IMR-90 (cell line): ENCODE measurements around the gene CTAGE8. TPM values are rescaled to one million over a fixed set of nuclear protein-coding genes. Genes with fewer than 3 reads are reported as not detected.
"Not testable (repeated sequence)": the region's sequence is repeated elsewhere in the genome, so short reads cannot be mapped to it uniquely, and the experiment has no call there.

Source experiments
- ATAC-seq: fragments of 200-7000 bp; cut with Tn5 transposase; 2 replicates; pipeline ENCODE4 v1.9.1; 2020; ENCODE audit warnings: low read depth, mild to moderate bottlenecking, moderate library complexity
- BruUV-seq: library from RNA; stranded (reverse); fragments of 400-500 nt; replicated peaks from 2 replicates; lab custom pipeline; 2021; lab: Mats Ljungman, UMichigan
- CTCF ChIA-PET: fragments of 300-600 bp; formaldehyde crosslinking; extraction: SDS; loops from one replicate; lab custom pipeline; 2021; ENCODE audit warnings: antibody characterized with exemption; lab: Yijun Ruan, JAX
- POLR2A ChIA-PET: fragments of 300-600 bp; sonication (Branson Sonifier 250); formaldehyde crosslinking; loops from one replicate; lab custom pipeline; 2022; ENCODE audit warnings: antibody characterized with exemption; ENCODE audit not compliant: unreplicated experiment; lab: Charles Lee
- DNase-seq: peaks from one replicate; pipeline ENCODE4 v3.0.0; 2013
- H2AFZ ChIP-seq: replicated peaks from 2 replicates; pipeline ENCODE3; 2013; ENCODE audit warnings: low read length, mild to moderate bottlenecking; ENCODE audit not compliant: poor library complexity
- H2AK5ac ChIP-seq: 2 replicates; pipeline ENCODE4 v1.6.1; 2013; ENCODE audit warnings: low read depth, low read length, inconsistent platforms
- H2AK9ac ChIP-seq: replicated peaks from 2 replicates; pipeline ENCODE3; 2013; ENCODE audit warnings: mild to moderate bottlenecking, low read depth, low read length, moderate library complexity; ENCODE audit not compliant: poor library complexity
- H2BK120ac ChIP-seq: 2 replicates; pipeline ENCODE4 v1.6.1; 2013; ENCODE audit warnings: low read depth, low read length, inconsistent platforms
- H2BK15ac ChIP-seq: 3 replicates; pipeline ENCODE4 v1.6.1; 2013; ENCODE audit warnings: low read depth, low read length, inconsistent platforms
- H2BK20ac ChIP-seq: 2 replicates; pipeline ENCODE4 v1.6.1; 2013; ENCODE audit warnings: low read depth, mild to moderate bottlenecking, inconsistent platforms, low read length, moderate library complexity
- H2BK5ac ChIP-seq: 2 replicates; pipeline ENCODE4 v1.6.1; 2013; ENCODE audit warnings: mild to moderate bottlenecking, low read depth, low read length, inconsistent platforms; ENCODE audit not compliant: poor library complexity, severe bottlenecking
- H3K14ac ChIP-seq: replicated peaks from 2 replicates; pipeline ENCODE4 v1.6.1; 2013; ENCODE audit warnings: low read depth, low read length, inconsistent platforms
- H3K18ac ChIP-seq: 2 replicates; pipeline ENCODE4 v1.6.1; 2013; ENCODE audit warnings: low read depth, low read length, control low read depth
- H3K23ac ChIP-seq: 2 replicates; pipeline ENCODE4 v1.6.1; 2013; ENCODE audit warnings: low read depth, low read length, inconsistent platforms
- H3K27ac ChIP-seq: 2 replicates; pipeline ENCODE4 v1.5.1; 2013; ENCODE audit warnings: mild to moderate bottlenecking, control low read depth, low read length; ENCODE audit not compliant: insufficient read depth
- H3K27me3 ChIP-seq: 2 replicates; pipeline ENCODE4 v1.6.1; 2013; ENCODE audit warnings: low read length; ENCODE audit not compliant: control insufficient read depth, insufficient read depth
- H3K36me3 ChIP-seq: 2 replicates; pipeline ENCODE4 v1.6.1; 2013; ENCODE audit warnings: low read length, mixed read lengths; ENCODE audit not compliant: control insufficient read depth, insufficient read depth
- H3K4ac ChIP-seq: 2 replicates; pipeline ENCODE4 v1.6.1; 2013; ENCODE audit warnings: low read depth, low read length, inconsistent platforms
- H3K4me1 ChIP-seq: 2 replicates; pipeline ENCODE4 v1.6.1; 2013; ENCODE audit warnings: low read length, mixed read lengths; ENCODE audit not compliant: control insufficient read depth, insufficient read depth
- H3K4me2 ChIP-seq: 2 replicates; pipeline ENCODE4 v1.6.1; 2013; ENCODE audit warnings: low read depth, mild to moderate bottlenecking, control low read depth, low read length, moderate library complexity
- H3K4me3 ChIP-seq: 2 replicates; pipeline ENCODE4 v1.5.1; 2013; ENCODE audit warnings: low read depth, mild to moderate bottlenecking, control low read depth, low read length, moderate library complexity; ENCODE audit not compliant: insufficient read depth
- H3K56ac ChIP-seq: 2 replicates; pipeline ENCODE4 v1.6.1; 2013; ENCODE audit warnings: low read length, inconsistent platforms; ENCODE audit not compliant: insufficient read depth; ENCODE audit errors: extremely low read depth
- H3K79me1 ChIP-seq, 2 experiments: 2 replicates each; pipeline ENCODE4 v1.6.1; 2013; ENCODE audit warnings: low read length in 2 of 2, inconsistent platforms in 1 of 2, low read depth in 1 of 2
- H3K9ac ChIP-seq: 2 replicates; pipeline ENCODE4 v1.6.1; 2013; ENCODE audit warnings: low read depth, low read length, control low read depth
- H3K9me1 ChIP-seq: 2 replicates; pipeline ENCODE4 v1.6.1; 2013; ENCODE audit warnings: low read length, inconsistent platforms; ENCODE audit not compliant: insufficient read depth
- H3K9me3 ChIP-seq: 2 replicates; pipeline ENCODE4 v1.6.1; 2013; ENCODE audit warnings: low read length; ENCODE audit not compliant: control insufficient read depth, insufficient read depth
- H4K20me1 ChIP-seq: 2 replicates; pipeline ENCODE4 v1.6.1; 2013; ENCODE audit warnings: low read length, inconsistent platforms; ENCODE audit not compliant: insufficient read depth
- H4K5ac ChIP-seq: 2 replicates; pipeline ENCODE4 v1.6.1; 2013; ENCODE audit warnings: mild to moderate bottlenecking, low read depth, low read length, control low read depth
- H4K8ac ChIP-seq, 2 experiments: 2 replicates each; pipeline ENCODE4 v1.6.1; 2013; ENCODE audit warnings: low read depth in 2 of 2, low read length in 2 of 2, control low read depth in 1 of 2, inconsistent platforms in 1 of 2
- H4K91ac ChIP-seq: 2 replicates; pipeline ENCODE4 v1.6.1; 2013; ENCODE audit warnings: low read depth, low read length, inconsistent platforms; ENCODE audit not compliant: insufficient read depth
- WGBS, 2 experiments: methylation state at CpG; one replicate each; pipeline versions ENCODE4 v1.1.5 to v1.1.7; 2013; ENCODE audit warnings: missing lambda C conversion rate in 2 of 2; ENCODE audit not compliant: insufficient read length in 1 of 2; ENCODE audit errors: extremely low coverage in 2 of 2; 5-methylcytosine and 5-hydroxymethylcytosine counted together
- dilution Hi-C: fragments of 300-500 bp; cut with HindIII; formaldehyde crosslinking; loops from one replicate; pipeline ENCODE4 v1.14.3; 2018; ENCODE audit warnings: low sequenced_read_pairs; ENCODE audit not compliant: unreplicated experiment
- in situ Hi-C: fragments of 300-500 bp; cut with MboI; formaldehyde crosslinking; loops from 3 replicates; pipeline ENCODE4 v1.14.3; 2019; ENCODE audit warnings: low sequenced_read_pairs, inconsistent platforms, mixed read lengths
- intact Hi-C: fragments of 100-400 bp; cut with micrococcal nuclease; formaldehyde crosslinking; loops from 2 replicates; pipeline ENCODE4 v1.10.0; 2022
- polyA plus RNA-seq, 3 experiments: library from polyadenylated mRNA; depleted of rRNA; stranded (reverse); fragments of >200 nt; gene quantifications; 2 replicates each; pipeline ENCODE4 v1.2.3, GENCODE V29; 2012; ENCODE audit warnings: low replicate concordance in 1 of 3
- total RNA-seq: library from RNA; depleted of rRNA; stranded (reverse); fragments of >200 nt; gene quantifications from 2 replicates; pipeline ENCODE4 v1.2.3, GENCODE V29; 2012

CTAGE8 gene
- total and polyA plus RNA-seq, 2 of the 4 experiments (the other 2 are of a cell fraction) = not detected

DNA sequence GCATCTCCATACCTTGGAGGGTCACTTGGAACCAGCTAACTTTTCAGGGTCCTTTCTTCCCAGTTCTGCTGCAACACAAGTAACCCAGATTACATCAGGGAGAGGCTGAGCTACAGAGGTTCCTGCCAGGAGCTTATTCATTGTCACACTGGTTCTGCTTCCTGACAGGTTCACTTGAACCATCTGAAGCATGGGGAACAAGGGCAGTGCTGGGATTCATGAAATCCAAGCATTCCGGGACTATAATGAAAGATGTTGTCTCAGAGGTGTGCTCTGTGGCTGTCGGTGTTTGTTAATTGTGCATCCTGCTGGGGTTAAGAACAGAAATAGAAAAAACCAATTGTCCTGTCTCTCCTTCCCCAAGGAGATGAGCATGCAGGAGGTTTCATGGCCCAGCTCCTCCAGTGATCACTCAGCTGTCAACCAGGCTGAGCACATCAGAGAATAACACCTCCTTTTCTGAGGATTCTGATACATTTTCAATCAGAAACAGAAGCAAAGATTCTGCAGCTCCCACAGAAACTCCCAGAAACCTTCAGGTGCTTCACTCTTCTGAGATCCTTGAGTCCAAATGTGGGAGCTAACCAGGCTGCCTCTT is 42.9 kb upstream of the CTAGE8 start, which contains the start of gene OR2A1:
OR2A1 (plus strand) TSS at position 548 of the 598 bp plus-strand sequence. CDS start 5,706 bp downstream, outside the sequence.
- DNase-seq, H3K56ac ChIP-seq, H3K9me3 ChIP-seq, H3K27me3 ChIP-seq, H3K4ac ChIP-seq, H3K4me1 ChIP-seq, H4K91ac ChIP-seq, H2BK120ac ChIP-seq, H3K23ac ChIP-seq, intact Hi-C loops, CTCF ChIA-PET, H2AFZ ChIP-seq, H3K9ac ChIP-seq, dilution Hi-C loops, H3K14ac ChIP-seq, H3K4me2 ChIP-seq, H3K79me1 ChIP-seq, BruUV-seq, H3K9me1 ChIP-seq, H3K18ac ChIP-seq, POLR2A ChIA-PET, H3K36me3 ChIP-seq, in situ Hi-C loops, H2AK9ac ChIP-seq, H2BK20ac ChIP-seq, H2BK5ac ChIP-seq, H3K4me3 ChIP-seq, H3K27ac ChIP-seq, H2BK15ac ChIP-seq, H4K8ac ChIP-seq, H4K20me1 ChIP-seq, ATAC-seq, H2AK5ac ChIP-seq, H4K5ac ChIP-seq: not testable (repeated sequence)
- no CpG with 5 or more reads among the region's 2 CpGs for WGBS, 2 experiments

DNA sequence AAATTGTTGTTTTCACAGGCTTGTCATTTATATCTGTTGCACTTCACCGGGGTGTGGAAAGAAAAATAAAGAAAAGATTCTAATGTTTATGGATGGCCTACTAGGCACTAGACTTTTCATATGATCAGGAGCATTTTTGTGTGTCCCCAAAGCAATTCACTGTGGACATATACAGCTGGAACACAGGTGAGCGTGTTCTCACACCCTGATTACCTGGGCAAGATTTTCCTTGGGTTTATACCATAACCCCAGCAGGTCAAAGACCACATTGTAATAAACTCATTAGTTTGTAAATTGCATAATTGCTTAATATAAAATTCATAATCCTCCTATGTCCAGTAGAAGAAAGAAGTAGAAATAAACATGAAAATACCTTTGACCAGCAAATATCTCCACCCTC is 42.1 kb upstream of the CTAGE8 start:
- in situ Hi-C loops, BruUV-seq: not testable (repeated sequence)

More for the DNA sequence above, 42.1 kb upstream of the CTAGE8 start:
- H3K36me3 ChIP-seq, H2BK120ac ChIP-seq, H3K27me3 ChIP-seq, H4K5ac ChIP-seq, H3K56ac ChIP-seq, H3K9me1 ChIP-seq, DNase-seq, H3K4ac ChIP-seq, H4K8ac ChIP-seq, H4K91ac ChIP-seq, H3K9me3 ChIP-seq, ATAC-seq, H2AK5ac ChIP-seq, H3K9ac ChIP-seq, H2AK9ac ChIP-seq, H3K4me3 ChIP-seq, H3K27ac ChIP-seq, H2AFZ ChIP-seq, H4K20me1 ChIP-seq, POLR2A ChIA-PET, H3K14ac ChIP-seq, H3K4me1 ChIP-seq, H3K79me1 ChIP-seq, H3K4me2 ChIP-seq, H3K18ac ChIP-seq, CTCF ChIA-PET, H3K23ac ChIP-seq, H2BK20ac ChIP-seq, intact Hi-C loops, dilution Hi-C loops, H2BK5ac ChIP-seq, H2BK15ac ChIP-seq: not testable (repeated sequence)
- no CpG with 5 or more reads among the region's 2 CpGs for WGBS, 2 experiments
